Muscle layer of colon (tissue), 2 donors: Measurements from ENCODE around the gene MYEOV.

Source experiments
- H3K27ac ChIP-seq: one replicate; pipeline ENCODE4 v1.7.0; 2013; ENCODE audit warnings: low read depth, mild to moderate bottlenecking, low read length, moderate library complexity
- H3K27me3 ChIP-seq, 2 donors: one replicate each; pipeline ENCODE4 v1.7.0; 2013; ENCODE audit warnings: low read length in 2 of 2, mild to moderate bottlenecking in 2 of 2; ENCODE audit not compliant: insufficient read depth in 2 of 2, control insufficient read depth in 1 of 2
- H3K36me3 ChIP-seq: one replicate; pipeline ENCODE4 v1.7.0; 2013; ENCODE audit warnings: mild to moderate bottlenecking, low read length; ENCODE audit not compliant: insufficient read depth
- H3K4me1 ChIP-seq: one replicate; pipeline ENCODE4 v1.7.0; 2013; ENCODE audit warnings: mild to moderate bottlenecking, low read length; ENCODE audit not compliant: insufficient read depth
- H3K4me3 ChIP-seq, 2 donors: one replicate each; pipeline ENCODE4 v1.7.0; 2013; ENCODE audit warnings: low read length in 2 of 2, low read depth in 1 of 2, mild to moderate bottlenecking in 1 of 2, moderate library complexity in 1 of 2
- H3K9ac ChIP-seq: one replicate; pipeline ENCODE4 v1.7.0; 2013; ENCODE audit warnings: low read length
- H3K9me3 ChIP-seq: one replicate; pipeline ENCODE4 v1.7.0; 2013; ENCODE audit warnings: mild to moderate bottlenecking, low read length
- donor health status: abdominal sarcoma.
- donor health status: Adenocarcinoma of cecum.

The MYEOV gene

GRCh38 chr11:69291459-69292110 lies 2.4 kb upstream of the MYEOV start:
- Histone ChIP-seq H3K9ac (no peak overlapping the region), H3K4me1 (peaks cover 3% of the 10 kb centered on the region), H3K4me3 (no peak overlapping the region), H3K36me3 (no peaks in the 10 kb centered on the region), H3K27me3 (peaks cover 0 to 7% of the 10 kb centered on the region in 2 donors), H3K9me3 (no peaks in the 10 kb centered on the region), H3K27ac (no peak overlapping the region)

- Histone ChIP-seq H3K4me3 (no peak overlapping the region), H3K9me3 (no peaks in the 10 kb centered on the region), H3K9ac (no peak overlapping the region), H3K36me3 (no peaks in the 10 kb centered on the region), H3K27me3 (peaks cover 0 to 7% of the 10 kb centered on the region in 2 donors), H3K4me1 (peaks cover 4% of the 10 kb centered on the region), H3K27ac (no peak overlapping the region)
These were observed 1.7 kb upstream of the MYEOV start for GRCh38 chr11:69292221-69292648.

GRCh38 chr11:69293087-69293486 lies 868 bp upstream of the MYEOV start:
- Histone ChIP-seq H3K27me3 (peaks cover 0 to 7% of the 10 kb centered on the region in 2 donors), H3K4me3 (no peak overlapping the region), H3K36me3 (no peaks in the 10 kb centered on the region), H3K9me3 (no peaks in the 10 kb centered on the region), H3K9ac (no peak overlapping the region), H3K27ac (no peak overlapping the region), H3K4me1 (peaks cover 10% of the 10 kb centered on the region)

GRCh38 chr11:69294571-69295078 lies 670 bp downstream of the MYEOV start:
- H3K4me3 ChIP-seq, result no peak overlapping the region
- H3K9ac ChIP-seq, result no peak overlapping the region
- peaks cover 0 to 7% of the 10 kb centered on the region in 2 donors for H3K27me3 ChIP-seq
- no peaks in the 10 kb centered on the region for H3K9me3 ChIP-seq
- H3K36me3 ChIP-seq, result no peaks in the 10 kb centered on the region
- peaks cover 12% of the 10 kb centered on the region for H3K4me1 ChIP-seq
- H3K27ac ChIP-seq, result no peak overlapping the region

GRCh38 chr11:69295079-69295994 lies 1.4 kb downstream of the MYEOV start:
- Histone ChIP-seq H3K4me1 (peaks cover 12% of the 10 kb centered on the region), H3K9me3 (no peaks in the 10 kb centered on the region), H3K36me3 (no peaks in the 10 kb centered on the region), H3K9ac (no peak overlapping the region), H3K27ac (no peak overlapping the region), H3K27me3 (peaks cover 0 to 7% of the 10 kb centered on the region in 2 donors), H3K4me3 (no peak overlapping the region)

GRCh38 chr11:69295995-69296889 lies 2.3 kb downstream of the MYEOV start:
- H3K36me3 ChIP-seq, result no peaks in the 10 kb centered on the region
- peaks cover 0 to 7% of the 10 kb centered on the region in 2 donors for H3K27me3 ChIP-seq
- no peaks in the 10 kb centered on the region for H3K9me3 ChIP-seq
- peaks cover 12% of the 10 kb centered on the region for H3K4me1 ChIP-seq
- no peak overlapping the region for H3K9ac ChIP-seq
- H3K4me3 ChIP-seq, result no peak overlapping the region
- no peak overlapping the region for H3K27ac ChIP-seq

GRCh38 chr11:69296890-69297786 lies 3.2 kb downstream of the MYEOV start:
- no peak overlapping the region for H3K27ac ChIP-seq
- H3K9me3 ChIP-seq, result no peaks in the 10 kb centered on the region
- H3K36me3 ChIP-seq, result no peaks in the 10 kb centered on the region
- no peak overlapping the region for H3K4me3 ChIP-seq
- peaks cover 12% of the 10 kb centered on the region for H3K4me1 ChIP-seq
- peaks cover 0 to 5% of the 10 kb centered on the region in 2 donors for H3K27me3 ChIP-seq
- H3K9ac ChIP-seq, result no peak overlapping the region

GRCh38 chr11:69297787-69298266 lies 3.9 kb downstream of the MYEOV start:
- H3K9ac ChIP-seq, result no peak overlapping the region

GRCh38 chr11:69298267-69299022 lies 4.5 kb downstream of the MYEOV start:
- H3K36me3 ChIP-seq, result no peaks in the 10 kb centered on the region
- H3K9ac ChIP-seq, result no peak overlapping the region
- H3K27me3 ChIP-seq, result no peaks in the 10 kb centered on the region
- peak overlapping the region; percentile 27 for H3K27ac ChIP-seq
- peaks cover 12% of the 10 kb centered on the region for H3K4me1 ChIP-seq
- H3K9me3 ChIP-seq, result no peaks in the 10 kb centered on the region
- H3K4me3 ChIP-seq, result no peak overlapping the region

More at GRCh38 chr11:69297787-69298266, 3.9 kb downstream of the MYEOV start:
- no peak overlapping the region for H3K27ac ChIP-seq
- H3K27me3 ChIP-seq, result no peaks in the 10 kb centered on the region
- H3K9me3 ChIP-seq, result no peaks in the 10 kb centered on the region
- peaks cover 12% of the 10 kb centered on the region for H3K4me1 ChIP-seq
- no peak overlapping the region for H3K4me3 ChIP-seq
- H3K36me3 ChIP-seq, result no peaks in the 10 kb centered on the region
